ENCODE measurements around the gene TNS1.

Gene TNS1

DNA sequence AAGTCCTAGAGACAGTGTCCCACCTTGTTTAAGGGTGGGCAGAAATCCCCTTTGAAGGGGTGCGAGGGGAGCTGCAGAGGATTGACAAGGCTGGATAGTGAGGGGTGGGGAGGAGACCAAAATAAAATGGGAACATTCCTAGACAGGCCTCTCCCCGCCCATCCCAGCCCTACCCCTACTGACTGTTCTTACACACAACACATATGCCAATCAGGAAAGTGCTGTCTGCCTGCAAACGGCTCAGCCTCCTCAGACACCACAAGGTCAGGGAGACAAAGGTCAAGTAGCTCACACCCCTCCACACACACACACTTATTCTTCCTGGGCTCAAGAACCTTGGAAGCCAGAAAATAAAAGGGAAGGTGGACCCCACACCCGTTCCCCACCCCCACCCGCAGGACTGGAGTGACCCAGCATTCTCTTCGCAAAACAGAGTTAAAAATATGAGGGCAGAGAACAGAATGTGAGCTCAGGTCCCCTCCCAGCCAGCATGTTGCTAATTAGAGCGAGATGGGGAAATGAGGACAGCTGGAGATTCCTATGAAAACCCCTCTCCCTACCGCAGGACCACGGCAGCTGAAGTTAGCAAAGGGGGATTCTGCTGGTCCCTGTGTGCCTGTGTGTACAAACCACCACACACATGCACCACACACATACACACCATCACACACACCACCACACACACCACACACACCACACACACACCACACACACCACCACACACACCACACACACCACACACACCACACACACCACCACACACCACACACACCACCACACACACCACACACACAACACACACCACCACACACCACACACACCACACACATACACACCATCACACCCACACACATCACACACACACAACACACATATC, 197.8 kb downstream of the TNS1 start:
- DNase-seq: no peak

DNA sequence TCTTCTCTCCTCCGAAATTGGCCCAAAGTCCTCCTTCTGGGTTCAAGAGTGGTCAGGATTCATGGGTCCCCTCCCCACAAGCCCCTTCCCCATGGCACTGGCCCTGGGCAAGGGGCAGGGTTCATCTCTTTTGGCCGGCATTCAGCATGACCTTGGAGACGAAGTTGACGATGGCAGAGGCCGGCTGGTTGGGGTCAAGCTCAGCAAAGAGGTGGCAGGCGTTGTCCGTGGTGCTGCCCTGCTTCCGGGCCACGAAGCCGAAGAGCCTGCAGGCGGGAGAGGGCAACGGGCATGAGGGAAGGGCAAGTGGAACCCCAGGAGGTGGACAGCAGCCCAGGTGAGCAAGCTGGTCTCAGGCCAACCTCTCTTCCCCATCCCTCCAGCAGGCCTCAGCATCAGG, 198.5 kb downstream of the TNS1 start:
- DNase-seq: no peak

DNA sequence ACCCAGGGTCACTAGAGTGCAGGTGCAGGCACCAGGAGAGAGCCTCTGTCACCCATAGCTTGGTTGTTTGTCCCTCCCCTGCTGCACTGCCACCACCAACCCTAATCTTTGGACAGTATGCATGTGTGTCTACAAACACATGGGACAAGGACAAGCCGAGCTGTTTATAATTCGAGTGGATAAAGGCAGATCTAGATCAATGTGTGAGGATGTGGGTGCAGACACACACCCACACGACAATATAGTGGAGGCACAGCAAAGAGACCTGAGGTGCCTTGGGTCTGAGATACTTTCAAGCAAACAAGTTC, 199.2 kb downstream of the TNS1 start:
- DNase-seq: no peak

DNA sequence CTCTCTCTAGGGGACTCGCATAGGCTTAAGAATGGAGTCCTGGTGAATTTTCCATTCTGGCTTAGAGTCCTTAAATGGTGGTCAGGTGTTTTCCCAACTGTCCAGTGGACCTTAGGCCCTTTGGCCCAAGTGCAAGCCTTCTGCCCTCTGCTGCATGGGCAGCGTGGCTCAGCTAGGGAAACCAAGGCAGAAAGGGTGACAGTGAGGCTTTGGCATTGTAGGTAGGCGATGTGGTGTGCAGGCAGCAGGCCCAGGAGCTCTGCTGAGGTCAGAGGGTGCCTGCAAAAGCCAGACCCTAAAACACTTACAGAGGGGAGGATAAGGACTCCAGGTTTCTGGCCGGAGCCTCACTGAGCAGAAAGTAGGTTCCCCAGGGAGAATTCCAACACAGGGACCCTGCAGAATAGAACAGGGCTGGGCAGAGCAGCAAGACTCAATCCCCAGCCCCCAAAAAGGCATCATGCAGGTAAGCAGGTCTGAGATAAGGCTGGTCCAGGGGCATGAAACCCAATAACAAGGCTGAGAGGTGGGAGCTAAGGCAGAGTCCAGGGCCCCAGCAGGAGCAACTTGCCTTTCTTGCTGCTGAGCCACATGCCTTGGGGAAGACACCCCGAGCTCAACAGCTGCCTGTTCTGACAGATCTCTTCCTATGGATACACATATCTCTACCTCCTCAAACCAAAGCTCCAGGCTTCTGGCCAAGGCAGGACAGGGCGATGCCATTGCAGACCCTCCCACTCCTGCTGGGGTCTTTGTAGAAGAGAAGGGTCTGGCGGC, 199.7 kb downstream of the TNS1 start:
- no peak for DNase-seq

DNA sequence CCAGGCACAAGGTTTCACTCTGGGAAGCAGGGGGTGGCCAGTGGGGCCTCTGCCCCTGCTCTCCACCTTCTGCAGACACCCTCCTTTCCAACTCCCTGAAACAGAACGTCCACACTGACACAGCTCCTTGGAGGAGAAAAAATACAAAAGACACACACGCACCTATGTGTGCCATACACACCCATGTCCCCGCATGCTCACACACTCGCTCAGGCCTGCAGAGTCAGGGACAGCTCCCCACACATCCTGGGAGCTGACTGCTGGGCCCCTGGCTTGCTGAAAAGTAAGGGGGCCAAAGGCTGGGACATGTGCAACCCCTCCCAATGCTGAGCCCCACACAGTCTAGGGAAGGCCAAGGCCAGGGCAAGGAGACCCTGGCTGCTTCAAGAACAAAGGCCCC, 200.5 kb downstream of the TNS1 start:
- DNase-seq: no peak

DNA sequence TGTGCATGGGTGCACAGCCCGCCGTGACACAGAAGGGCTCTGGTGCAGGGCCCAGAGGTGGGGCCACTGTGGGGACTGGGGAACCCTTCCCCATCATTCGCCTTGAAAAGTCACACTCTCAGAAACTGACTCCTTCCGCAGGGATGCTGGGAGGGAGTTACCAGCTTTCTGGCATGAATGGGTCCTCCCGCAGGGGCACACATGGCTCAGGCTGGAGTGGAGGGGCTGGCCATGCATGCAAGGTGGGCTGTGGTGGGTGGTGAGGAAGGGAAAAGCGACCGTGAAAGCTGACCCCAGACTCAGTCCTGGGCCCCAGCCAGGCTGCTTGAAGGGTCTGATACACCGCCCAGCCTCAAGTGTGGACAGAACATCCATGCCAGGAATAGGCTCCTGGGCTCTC, 201.1 kb downstream of the TNS1 start:
- no peak for DNase-seq

DNA sequence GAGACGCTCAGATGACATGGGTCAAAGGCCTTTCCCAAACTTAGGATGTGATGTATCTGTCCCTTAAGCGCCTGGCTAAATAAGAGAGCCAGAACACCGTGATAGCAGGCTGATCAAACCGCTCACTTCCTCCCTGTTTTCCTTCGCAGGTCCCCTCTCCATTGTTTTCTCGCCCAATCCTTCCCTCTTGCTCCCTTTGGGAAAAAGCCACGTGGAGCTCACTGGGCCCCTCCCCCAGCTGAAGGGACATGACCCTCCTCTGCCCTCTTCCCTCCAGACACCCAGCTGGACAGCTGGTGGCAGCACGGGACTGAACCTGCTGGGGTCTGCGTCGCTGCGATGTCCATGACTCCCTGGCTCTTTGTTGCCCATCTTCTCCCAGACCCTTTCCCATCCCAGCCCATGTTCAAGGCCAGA, 201.7 kb downstream of the TNS1 start:
- no peak for DNase-seq

DNA sequence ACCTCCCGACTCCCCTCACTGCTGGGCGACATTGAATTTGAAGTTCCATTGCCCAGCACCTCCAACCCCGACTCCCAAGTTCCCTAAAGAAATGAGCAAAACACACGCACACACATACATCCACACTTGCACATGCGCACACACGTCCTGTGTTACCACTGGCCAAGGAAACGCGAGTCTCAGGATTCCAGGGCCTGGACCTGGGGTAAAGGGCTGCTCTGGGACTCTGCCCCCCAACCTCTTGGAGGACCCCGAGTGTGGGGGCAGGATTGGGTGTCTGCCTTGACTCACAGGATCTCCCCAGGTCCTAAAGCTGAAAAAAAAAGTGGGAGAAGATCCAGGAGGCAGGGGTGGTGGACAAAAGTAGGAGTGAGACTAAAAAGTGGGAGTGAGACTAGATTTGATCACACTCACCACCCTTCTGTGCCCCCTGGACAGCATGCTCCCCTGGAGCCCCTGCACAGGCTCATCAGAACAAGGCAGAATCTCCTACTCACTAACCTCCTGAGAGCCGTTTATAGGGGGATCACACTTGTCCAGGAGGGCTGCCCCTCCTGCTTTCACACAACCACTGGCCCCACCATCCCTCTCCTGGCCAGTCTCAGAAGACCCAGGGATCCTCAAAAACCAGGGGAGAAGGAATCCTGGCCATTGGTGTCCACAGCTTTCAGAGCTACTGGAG, 202.2 kb downstream of the TNS1 start:
- no peak for DNase-seq

DNA sequence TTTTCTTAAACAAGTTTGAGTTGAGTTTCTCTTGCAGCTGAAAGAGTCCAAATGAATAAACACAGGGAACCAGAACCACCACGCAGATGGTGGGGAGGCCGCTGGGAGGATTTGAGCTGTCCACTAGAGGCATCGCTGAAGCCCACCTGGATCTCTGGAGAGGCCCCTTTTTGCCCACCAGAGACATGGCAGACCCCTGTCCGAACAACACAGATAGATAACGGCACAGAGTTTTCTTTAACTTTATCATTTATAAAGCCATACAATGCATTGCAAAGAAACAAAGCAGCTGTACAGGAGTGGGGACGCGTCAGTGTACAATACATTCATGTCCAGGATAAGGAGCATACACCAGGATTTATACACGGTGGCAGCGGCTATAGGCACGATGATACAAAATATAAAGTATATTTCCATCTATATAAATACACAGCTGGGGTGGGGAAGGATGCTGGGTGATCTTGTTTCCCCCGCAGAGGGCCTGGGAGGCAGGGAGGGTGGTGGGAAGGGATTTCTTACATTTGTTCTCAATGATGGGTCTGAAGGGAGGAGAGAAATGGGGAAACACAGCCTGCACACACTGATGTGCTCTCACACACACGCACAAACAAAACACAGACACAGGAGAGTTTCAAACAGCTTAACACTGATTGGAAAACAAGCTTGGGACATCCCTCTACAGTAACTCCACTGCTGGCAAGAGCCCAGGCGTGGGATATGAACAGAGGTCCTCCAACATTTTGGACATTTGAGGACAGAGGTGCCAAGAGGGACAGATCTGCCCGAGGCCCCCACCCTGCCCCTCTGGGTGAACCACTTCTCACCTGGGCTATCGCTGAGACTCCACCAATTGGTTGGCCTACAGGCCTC, 203.0 kb downstream of the TNS1 start:
- DNase-seq: no peak

DNA sequence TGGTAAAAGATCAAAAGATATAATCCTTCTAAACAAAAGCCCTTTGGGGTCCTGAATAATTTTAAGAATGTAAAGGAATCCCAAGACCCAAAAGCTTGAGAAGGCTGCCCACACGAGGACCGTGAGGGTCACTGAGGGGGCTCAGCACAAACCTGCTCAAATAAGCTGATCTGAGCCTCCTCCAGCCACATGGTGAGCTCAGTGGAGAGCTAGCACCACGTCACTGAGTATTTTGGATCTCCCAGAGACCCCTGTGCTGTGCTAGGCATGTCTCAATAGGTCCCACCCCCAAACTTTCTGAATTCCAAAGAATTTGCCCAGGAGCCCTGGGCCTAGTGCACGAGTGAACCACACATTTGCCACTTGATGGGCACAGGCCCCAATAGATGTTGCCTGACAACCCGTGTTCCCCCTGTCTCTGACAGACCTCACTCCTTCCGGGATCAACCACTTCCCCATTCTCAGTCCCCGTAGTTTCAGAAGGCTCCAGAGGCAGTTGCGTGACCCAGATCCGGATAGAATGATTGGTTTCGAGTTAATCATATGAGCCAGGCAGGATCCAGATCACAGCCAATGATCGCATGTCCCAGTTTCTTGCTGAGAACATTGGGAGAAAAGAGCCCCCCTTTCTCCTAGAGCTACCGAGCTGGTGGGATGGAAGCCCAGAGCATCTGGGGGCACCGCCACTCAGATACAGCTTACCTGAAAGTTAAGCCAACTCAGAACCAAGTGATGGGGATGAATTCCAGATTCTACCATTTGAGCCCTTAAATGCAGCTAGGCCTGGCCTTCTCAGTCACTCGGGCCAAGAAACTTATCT, 203.8 kb downstream of the TNS1 start:
- no peak for DNase-seq

DNA sequence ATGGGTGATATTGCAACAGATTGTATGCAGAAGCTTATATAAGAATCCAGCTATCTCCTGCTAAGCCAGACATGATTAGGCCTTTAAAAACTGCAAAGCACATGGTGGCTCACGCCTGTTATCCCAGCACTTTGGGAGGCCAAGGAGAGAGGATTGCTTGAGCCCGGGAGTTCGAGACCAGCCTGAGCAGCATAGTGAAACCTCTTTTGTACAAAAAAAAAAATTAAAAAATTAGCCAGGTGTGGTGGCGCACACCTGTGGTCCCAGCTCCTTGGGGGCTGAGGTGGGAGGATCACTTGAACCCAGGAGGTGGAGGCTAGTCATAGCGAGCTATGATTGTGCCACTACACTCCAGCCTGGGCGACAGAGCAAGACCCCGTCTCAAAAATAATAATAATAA, 204.6 kb downstream of the TNS1 start:
- no peak for DNase-seq

DNA sequence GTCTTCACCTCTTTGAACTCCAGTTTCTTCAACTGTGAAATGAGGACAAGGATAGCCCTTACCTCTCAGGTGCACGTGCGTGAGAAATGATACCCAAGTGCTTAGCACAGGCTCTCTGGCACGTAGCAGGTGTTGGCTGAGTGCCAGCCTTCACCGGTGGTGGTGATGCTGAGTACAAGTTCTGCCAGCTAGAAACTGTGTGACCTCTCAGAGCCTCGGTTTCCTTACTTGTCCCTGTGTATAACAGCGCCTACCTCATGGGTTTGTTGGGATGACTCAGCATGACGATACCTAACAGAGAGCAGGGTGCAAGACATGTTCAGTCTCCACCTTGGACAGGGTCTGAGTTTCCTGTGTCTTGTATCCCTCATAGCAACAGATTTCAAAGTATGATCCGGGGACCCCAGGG, 205.1 kb downstream of the TNS1 start:
- DNase-seq: no peak

DNA sequence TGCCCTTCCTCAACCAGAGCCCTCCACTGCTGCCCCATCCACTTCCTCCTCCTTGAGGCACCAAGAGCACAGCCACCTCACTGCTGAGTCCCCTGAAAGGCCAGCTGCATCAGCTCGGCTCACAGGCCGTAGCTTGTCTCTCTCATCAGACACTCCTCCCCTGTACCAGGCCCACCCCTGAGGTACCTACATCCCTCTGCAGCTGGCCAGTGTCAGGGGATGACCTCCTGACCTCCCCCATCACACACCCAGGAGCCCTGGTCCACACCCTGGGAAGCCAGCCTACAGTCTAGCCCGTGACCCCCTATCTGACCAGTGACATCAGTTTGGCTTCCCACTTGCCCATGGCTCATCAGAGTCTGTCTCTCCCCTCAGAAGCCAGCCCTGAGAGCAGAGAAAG, 205.6 kb downstream of the TNS1 start:
- no peak for DNase-seq

DNA sequence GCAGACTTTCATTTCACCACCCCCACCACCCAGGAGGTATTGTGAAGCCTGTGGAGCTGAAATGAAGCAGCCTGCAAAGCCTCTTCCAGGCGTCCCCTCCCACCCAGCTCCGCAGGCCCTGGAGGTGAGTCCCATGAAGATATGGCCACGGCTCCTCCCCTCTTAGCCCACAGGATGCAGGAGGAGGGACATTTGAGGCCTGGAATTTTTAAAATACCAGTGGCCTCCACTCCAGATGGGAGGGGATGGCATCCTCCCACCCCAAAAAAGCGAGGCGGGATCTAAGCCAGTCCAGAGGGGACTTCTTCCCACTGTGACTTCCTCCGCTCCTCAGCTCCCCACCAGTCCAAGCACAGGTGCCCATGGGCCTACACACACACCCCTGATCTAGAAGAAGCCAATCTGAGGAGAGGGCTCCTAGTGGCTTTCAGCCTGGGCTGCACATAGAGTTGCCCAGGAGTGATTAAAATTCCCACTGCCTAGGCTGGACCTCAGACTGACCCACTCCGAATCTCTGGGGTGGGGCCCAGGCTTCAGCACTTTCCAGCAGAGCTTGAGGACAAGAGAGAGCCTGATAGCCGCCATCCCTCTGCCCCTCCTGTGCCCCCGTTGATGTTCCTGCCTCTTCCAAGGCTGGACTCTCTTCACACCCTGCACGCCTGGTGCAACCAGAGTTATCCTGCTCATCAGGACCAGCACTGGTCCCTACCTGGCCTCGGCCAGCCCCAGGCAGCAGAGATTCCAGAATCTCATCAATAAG, 206.9 kb downstream of the TNS1 start:
- no peak for DNase-seq

DNA sequence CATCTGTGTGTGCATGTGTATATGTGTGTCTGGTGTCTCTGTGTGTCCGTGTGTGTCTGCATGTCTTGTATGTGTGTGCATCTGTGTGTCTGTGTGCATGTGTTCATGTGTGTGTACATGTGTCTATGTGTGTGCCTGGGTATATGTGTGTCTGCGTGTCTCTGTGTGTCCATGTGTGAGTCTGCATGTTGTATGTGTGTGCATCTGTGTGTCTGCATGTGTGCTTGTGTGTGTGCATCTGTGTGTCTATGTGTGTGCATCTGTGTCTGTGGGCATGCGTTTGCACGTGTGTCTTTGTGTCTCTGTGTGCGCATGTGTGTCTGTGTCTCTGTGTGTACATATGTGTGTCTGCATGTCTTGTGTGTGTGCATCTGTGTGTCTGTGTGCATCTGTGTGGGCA, 207.7 kb downstream of the TNS1 start:
- DNase-seq: no peak

DNA sequence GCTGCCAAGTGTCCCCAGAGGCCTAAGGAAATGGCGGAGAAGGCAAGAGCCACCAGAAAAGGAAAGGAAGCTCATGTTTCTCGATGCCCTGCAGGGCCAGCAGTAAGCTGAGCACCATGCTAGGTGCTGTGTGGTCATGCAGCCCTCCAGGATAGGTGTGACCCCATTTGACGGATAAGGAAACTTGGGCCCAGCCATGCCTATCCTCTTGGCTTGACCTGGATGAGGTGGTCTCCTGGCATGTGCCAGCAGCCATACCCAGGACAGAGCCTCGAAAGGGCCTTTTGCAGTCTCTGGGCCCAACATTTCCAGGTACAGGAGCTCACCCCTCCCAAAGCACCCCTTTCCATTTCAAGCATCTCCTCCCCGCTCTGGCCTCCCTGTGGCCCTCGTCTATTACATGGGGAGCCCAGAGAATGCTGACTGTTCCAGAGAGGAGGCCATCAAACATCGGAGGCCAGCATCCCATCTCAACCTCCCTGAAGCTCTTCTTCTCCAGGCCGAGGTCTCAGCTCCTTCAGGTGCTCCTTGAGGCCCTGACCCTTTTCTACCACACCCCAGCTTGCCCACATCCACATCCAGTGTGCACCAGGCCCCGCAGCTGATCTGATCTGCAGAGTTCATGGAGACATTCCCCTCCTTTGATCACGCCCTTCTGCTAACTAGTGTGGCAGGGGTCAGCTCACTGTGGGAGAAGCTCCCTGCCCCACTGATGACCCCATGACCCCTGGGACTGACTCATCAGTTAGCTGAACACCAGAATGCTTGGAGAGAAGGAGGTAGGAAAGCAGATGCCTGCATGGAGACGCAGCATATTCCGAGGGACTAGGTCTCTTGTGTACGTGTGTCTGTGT, 208.4 kb downstream of the TNS1 start:
- no peak for DNase-seq

DNA sequence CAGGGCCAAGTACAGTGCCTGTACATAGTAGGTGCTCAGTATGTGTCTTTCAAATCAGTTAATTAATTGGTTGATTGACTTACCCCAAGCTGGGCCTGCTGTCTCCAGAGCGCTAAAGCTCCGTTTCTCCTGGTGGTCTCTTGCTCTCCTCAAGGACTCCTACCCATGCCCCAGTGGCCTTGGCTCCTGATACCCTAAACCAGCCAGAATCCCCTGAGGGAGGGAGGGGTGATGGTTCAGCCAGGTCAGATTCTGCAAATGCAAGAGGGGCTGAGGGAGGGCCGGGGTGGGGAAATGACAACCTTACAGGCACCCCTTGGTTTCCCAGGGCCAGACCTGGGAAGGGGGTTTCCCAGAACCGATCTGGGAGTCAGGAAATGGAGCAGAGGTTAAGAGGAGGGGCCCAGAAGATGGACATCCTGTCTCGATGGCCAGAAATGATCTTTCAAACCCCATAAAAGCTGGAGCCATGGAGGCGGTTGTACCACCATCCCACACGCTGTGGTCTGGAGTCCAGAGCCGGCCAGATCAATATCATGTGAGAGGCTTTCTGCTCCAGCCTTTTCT, 209.1 kb downstream of the TNS1 start:
- no peak for DNase-seq

DNA sequence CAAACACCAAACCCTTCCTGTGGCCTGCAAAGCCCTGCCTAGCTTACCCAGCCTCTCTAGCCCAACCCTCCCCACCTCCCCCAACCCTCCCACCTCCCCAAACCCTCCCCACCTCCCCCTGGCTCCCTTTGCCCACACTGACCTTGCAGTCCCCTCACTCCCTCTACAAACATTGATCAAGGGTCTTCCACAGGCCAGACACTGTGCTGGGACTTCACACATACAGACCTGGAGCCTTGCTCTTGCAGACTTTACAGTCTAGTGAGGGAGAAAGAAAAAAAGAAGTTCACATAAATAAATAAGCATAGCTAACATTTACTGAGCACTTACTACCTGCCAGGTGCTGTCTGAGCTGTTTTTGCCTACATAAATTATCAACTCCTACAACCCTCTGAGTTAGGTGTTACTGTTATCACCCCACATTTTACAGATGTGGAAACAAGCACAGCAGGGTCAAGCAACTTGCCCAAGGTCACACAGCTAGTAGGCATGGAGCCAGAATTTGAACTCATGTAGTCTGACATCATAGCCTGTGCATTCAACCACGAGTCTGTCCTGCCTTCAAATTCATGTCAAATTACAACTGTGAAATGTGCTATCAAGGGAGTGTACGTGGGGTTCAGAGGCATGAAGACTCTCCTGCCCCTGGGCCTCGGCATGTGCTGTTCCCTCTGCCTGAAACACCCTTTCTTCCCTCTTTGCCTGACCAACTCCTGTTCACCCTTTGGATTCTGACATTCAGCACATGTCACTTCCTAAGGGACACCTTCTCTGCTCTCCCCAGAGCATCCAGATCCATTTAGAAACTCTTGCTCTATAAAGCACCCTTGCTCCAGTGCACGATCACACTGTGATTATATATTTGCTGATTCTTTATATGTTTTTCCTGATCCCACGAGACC, 209.9 kb downstream of the TNS1 start:
- DNase-seq: no peak

DNA sequence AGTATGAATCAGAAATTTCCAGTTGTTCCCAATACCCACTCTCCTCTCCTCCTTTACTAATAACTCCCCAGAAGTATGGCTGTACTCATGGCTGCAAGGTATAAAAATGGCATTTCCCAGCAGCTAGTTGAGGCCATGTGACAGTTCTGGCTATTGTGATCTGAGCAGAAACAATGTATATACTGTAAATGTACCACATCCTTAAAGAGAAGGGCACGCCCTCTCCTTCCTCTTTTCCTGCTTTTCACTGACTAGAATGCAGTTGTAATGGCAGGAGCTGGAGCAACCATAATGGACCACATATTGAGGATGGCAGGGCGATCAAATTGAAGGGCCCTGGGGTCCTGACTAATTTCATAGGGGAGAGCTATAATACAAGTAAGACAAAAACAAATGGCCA, 211.2 kb downstream of the TNS1 start:
- no peak for DNase-seq
